Muscle of leg (tissue), 11 donors: ENCODE data around the gene AQP11. TPM values are rescaled to one million over a fixed set of nuclear protein-coding genes. Genes with fewer than 3 reads are reported as not detected.

ENCODE experiments used
- DNase-seq: peaks from one replicate; pipeline ENCODE4 v3.0.0; 2013
- H3K27ac ChIP-seq: one replicate; pipeline ENCODE4 v1.5.1; 2013; ENCODE audit warnings: mild to moderate bottlenecking, low read length, control low read depth
- H3K27me3 ChIP-seq: one replicate; pipeline ENCODE4 v1.6.1; 2013; ENCODE audit warnings: low read length; ENCODE audit not compliant: control insufficient read depth, insufficient read depth
- H3K36me3 ChIP-seq: one replicate; pipeline ENCODE4 v1.6.1; 2013; ENCODE audit warnings: low read length; ENCODE audit not compliant: control insufficient read depth, insufficient read depth
- H3K4me1 ChIP-seq: one replicate; pipeline ENCODE4 v1.6.1; 2013; ENCODE audit warnings: low read length; ENCODE audit not compliant: control insufficient read depth, insufficient read depth
- H3K4me3 ChIP-seq: one replicate; pipeline ENCODE4 v1.5.1; 2013; ENCODE audit warnings: low read length, control low read depth
- H3K9me3 ChIP-seq: replicated peaks from 2 replicates; pipeline ENCODE4 v1.6.1; 2013; ENCODE audit warnings: low read depth, low read length; ENCODE audit not compliant: control insufficient read depth
- WGBS: methylation state at CpG from one replicate; pipeline ENCODE4 v1.1.5; 2013; ENCODE audit warnings: missing lambda C conversion rate; ENCODE audit not compliant: insufficient coverage; 5-methylcytosine and 5-hydroxymethylcytosine counted together
- polyA plus RNA-seq, 8 donors: library from polyadenylated mRNA; unstranded; fragments of 120-200 nt; gene quantifications; one replicate each; pipeline versions ENCODE4 v1.2.1 to v1.2.3, GENCODE V29; 2013; ENCODE audit warnings: inconsistent platforms in 1 of 8, low replicate concordance in 1 of 8; ENCODE audit not compliant: insufficient read length in 8 of 8, insufficient read depth in 1 of 8
- total RNA-seq: library from RNA; stranded (reverse); fragments of 120-200 nt; gene quantifications from one replicate; pipeline ENCODE4 v1.2.4, GENCODE V29; 2013

The AQP11 gene
- total and polyA plus RNA-seq, 9 donors = 0.75 to 1.7 (median 1.2) TPM

GRCh38 chr11:77590194-77590782, 535 bp downstream of the AQP11 start:
- under 1% methylated on average over 24 of the region's 31 CpGs for WGBS
- peak; percentile 65 for DNase-seq
- H3K4me3 ChIP-seq = peak overlapping the region; percentile 74
- peaks cover 11% of the 10 kb centered on the region for H3K4me1 ChIP-seq
- H3K9me3 ChIP-seq = no peaks in the 10 kb centered on the region
- no peaks in the 10 kb centered on the region for H3K27me3 ChIP-seq
- H3K36me3 ChIP-seq = no peaks in the 10 kb centered on the region
- H3K27ac ChIP-seq = no peak overlapping the region

- peaks cover 11% of the 10 kb centered on the region for H3K4me1 ChIP-seq
- WGBS = 86% methylated on average over 1 of the region's 2 CpGs
- H3K4me3 ChIP-seq = no peak overlapping the region
- no peaks in the 10 kb centered on the region for H3K36me3 ChIP-seq
- no peaks in the 10 kb centered on the region for H3K9me3 ChIP-seq
- no peak overlapping the region for H3K27ac ChIP-seq
- DNase-seq = no peak
- no peaks in the 10 kb centered on the region for H3K27me3 ChIP-seq
Measured at GRCh38 chr11:77592727-77593126, 3.0 kb downstream of the AQP11 start.

GRCh38 chr11:77593883-77594282, 4.1 kb downstream of the AQP11 start:
- Histone ChIP-seq H3K9me3 (no peaks in the 10 kb centered on the region), H3K4me3 (no peak overlapping the region)

GRCh38 chr11:77596626-77597025, 6.9 kb downstream of the AQP11 start:
- no peak for DNase-seq
- Histone ChIP-seq H3K27me3 (no peaks in the 10 kb centered on the region), H3K9me3 (no peaks in the 10 kb centered on the region), H3K4me1 (no peaks in the 10 kb centered on the region), H3K27ac (no peak overlapping the region), H3K36me3 (no peaks in the 10 kb centered on the region), H3K4me3 (no peak overlapping the region)
- WGBS = no CpG with 5 or more reads among the region's 2 CpGs

More at GRCh38 chr11:77593883-77594282, 4.1 kb downstream of the AQP11 start:
- H3K36me3 ChIP-seq = no peaks in the 10 kb centered on the region
- peaks cover 6% of the 10 kb centered on the region for H3K4me1 ChIP-seq
- H3K27ac ChIP-seq = no peak overlapping the region
- H3K27me3 ChIP-seq = no peaks in the 10 kb centered on the region
- DNase-seq = no peak

GRCh38 chr11:77598195-77598594, 8.4 kb downstream of the AQP11 start:
- no peak overlapping the region for H3K4me3 ChIP-seq
- no peaks in the 10 kb centered on the region for H3K9me3 ChIP-seq
- no peak for DNase-seq
- H3K36me3 ChIP-seq = no peaks in the 10 kb centered on the region
- H3K27me3 ChIP-seq = no peaks in the 10 kb centered on the region
- no peaks in the 10 kb centered on the region for H3K4me1 ChIP-seq
- H3K27ac ChIP-seq = no peak overlapping the region
- whole genome bisulfite sequencing = no CpG with 5 or more reads among the region's 2 CpGs

- no peak for DNase-seq
- H3K36me3 ChIP-seq = peaks cover 9% of the 10 kb centered on the region
- no peaks in the 10 kb centered on the region for H3K9me3 ChIP-seq
- H3K27me3 ChIP-seq = no peaks in the 10 kb centered on the region
- no CpG with 5 or more reads among the region's 3 CpGs for WGBS
- H3K4me1 ChIP-seq = no peaks in the 10 kb centered on the region
- no peak overlapping the region for H3K27ac ChIP-seq
- no peak overlapping the region for H3K4me3 ChIP-seq
Measured at GRCh38 chr11:77602381-77603088, 12.8 kb downstream of the AQP11 start.

GRCh38 chr11:77604281-77604680, 14.5 kb downstream of the AQP11 start:
- Histone ChIP-seq H3K36me3 (peaks cover 13% of the 10 kb centered on the region), H3K9me3 (no peaks in the 10 kb centered on the region), H3K27ac (no peak overlapping the region), H3K4me3 (no peak overlapping the region), H3K27me3 (no peaks in the 10 kb centered on the region), H3K4me1 (no peaks in the 10 kb centered on the region)
- DNase-seq = no peak
- WGBS = no CpG with 5 or more reads among the region's 2 CpGs

- H3K27ac ChIP-seq = no peak overlapping the region
- no CpG with 5 or more reads among the region's 1 CpG for WGBS
- peaks cover 28% of the 10 kb centered on the region for H3K36me3 ChIP-seq
Measured at GRCh38 chr11:77609234-77609633, 19.5 kb downstream of the AQP11 start.

GRCh38 chr11:77611921-77612320, 22.2 kb downstream of the AQP11 start:
- H3K27ac ChIP-seq = no peak overlapping the region
- H3K27me3 ChIP-seq = no peaks in the 10 kb centered on the region
- H3K9me3 ChIP-seq = no peaks in the 10 kb centered on the region
- H3K4me1 ChIP-seq = no peaks in the 10 kb centered on the region
- peaks cover 33% of the 10 kb centered on the region for H3K36me3 ChIP-seq
- no peak overlapping the region for H3K4me3 ChIP-seq
- DNase-seq = no peak

More at GRCh38 chr11:77609234-77609633, 19.5 kb downstream of the AQP11 start:
- DNase-seq = no peak
- Histone ChIP-seq H3K4me3 (no peak overlapping the region), H3K9me3 (no peaks in the 10 kb centered on the region), H3K4me1 (no peaks in the 10 kb centered on the region), H3K27me3 (no peaks in the 10 kb centered on the region)

GRCh38 chr11:77617892-77618291, 28.1 kb downstream of the AQP11 start:
- no CpG with 5 or more reads among the region's 3 CpGs for WGBS
- DNase-seq = no peak
- no peaks in the 10 kb centered on the region for H3K27me3 ChIP-seq
- no peak overlapping the region for H3K4me3 ChIP-seq
- H3K4me1 ChIP-seq = no peaks in the 10 kb centered on the region
- no peaks in the 10 kb centered on the region for H3K9me3 ChIP-seq
- peaks cover 38% of the 10 kb centered on the region for H3K36me3 ChIP-seq
- no peak overlapping the region for H3K27ac ChIP-seq
